IMR-90 (cell line): ENCODE measurements around the gene PLA2G2F. TPM values are rescaled to one million over a fixed set of nuclear protein-coding genes. Genes with fewer than 3 reads are reported as not detected.

Source experiments
- ATAC-seq: fragments of 200-7000 bp; cut with Tn5 transposase; 2 replicates; pipeline ENCODE4 v1.9.1; 2020; ENCODE audit warnings: low read depth, mild to moderate bottlenecking, moderate library complexity
- BruUV-seq: library from RNA; stranded (reverse); fragments of 400-500 nt; replicated peaks from 2 replicates; lab custom pipeline; 2021; lab: Mats Ljungman, UMichigan
- CTCF ChIA-PET: fragments of 300-600 bp; formaldehyde crosslinking; extraction: SDS; loops from one replicate; lab custom pipeline; 2021; ENCODE audit warnings: antibody characterized with exemption; lab: Yijun Ruan, JAX
- POLR2A ChIA-PET: fragments of 300-600 bp; sonication (Branson Sonifier 250); formaldehyde crosslinking; loops from one replicate; lab custom pipeline; 2022; ENCODE audit warnings: antibody characterized with exemption; ENCODE audit not compliant: unreplicated experiment; lab: Charles Lee
- DNase-seq: peaks from one replicate; pipeline ENCODE4 v3.0.0; 2013
- H2AFZ ChIP-seq: replicated peaks from 2 replicates; pipeline ENCODE3; 2013; ENCODE audit warnings: low read length, mild to moderate bottlenecking; ENCODE audit not compliant: poor library complexity
- H2AK5ac ChIP-seq: 2 replicates; pipeline ENCODE4 v1.6.1; 2013; ENCODE audit warnings: low read depth, low read length, inconsistent platforms
- H2AK9ac ChIP-seq: replicated peaks from 2 replicates; pipeline ENCODE3; 2013; ENCODE audit warnings: mild to moderate bottlenecking, low read depth, low read length, moderate library complexity; ENCODE audit not compliant: poor library complexity
- H2BK120ac ChIP-seq: 2 replicates; pipeline ENCODE4 v1.6.1; 2013; ENCODE audit warnings: low read depth, low read length, inconsistent platforms
- H2BK15ac ChIP-seq: 3 replicates; pipeline ENCODE4 v1.6.1; 2013; ENCODE audit warnings: low read depth, low read length, inconsistent platforms
- H2BK20ac ChIP-seq: 2 replicates; pipeline ENCODE4 v1.6.1; 2013; ENCODE audit warnings: low read depth, mild to moderate bottlenecking, inconsistent platforms, low read length, moderate library complexity
- H2BK5ac ChIP-seq: 2 replicates; pipeline ENCODE4 v1.6.1; 2013; ENCODE audit warnings: mild to moderate bottlenecking, low read depth, low read length, inconsistent platforms; ENCODE audit not compliant: poor library complexity, severe bottlenecking
- H3K14ac ChIP-seq: replicated peaks from 2 replicates; pipeline ENCODE4 v1.6.1; 2013; ENCODE audit warnings: low read depth, low read length, inconsistent platforms
- H3K18ac ChIP-seq: 2 replicates; pipeline ENCODE4 v1.6.1; 2013; ENCODE audit warnings: low read depth, low read length, control low read depth
- H3K23ac ChIP-seq: 2 replicates; pipeline ENCODE4 v1.6.1; 2013; ENCODE audit warnings: low read depth, low read length, inconsistent platforms
- H3K27ac ChIP-seq: 2 replicates; pipeline ENCODE4 v1.5.1; 2013; ENCODE audit warnings: mild to moderate bottlenecking, control low read depth, low read length; ENCODE audit not compliant: insufficient read depth
- H3K27me3 ChIP-seq: 2 replicates; pipeline ENCODE4 v1.6.1; 2013; ENCODE audit warnings: low read length; ENCODE audit not compliant: control insufficient read depth, insufficient read depth
- H3K36me3 ChIP-seq: 2 replicates; pipeline ENCODE4 v1.6.1; 2013; ENCODE audit warnings: low read length, mixed read lengths; ENCODE audit not compliant: control insufficient read depth, insufficient read depth
- H3K4ac ChIP-seq: 2 replicates; pipeline ENCODE4 v1.6.1; 2013; ENCODE audit warnings: low read depth, low read length, inconsistent platforms
- H3K4me1 ChIP-seq: 2 replicates; pipeline ENCODE4 v1.6.1; 2013; ENCODE audit warnings: low read length, mixed read lengths; ENCODE audit not compliant: control insufficient read depth, insufficient read depth
- H3K4me2 ChIP-seq: 2 replicates; pipeline ENCODE4 v1.6.1; 2013; ENCODE audit warnings: low read depth, mild to moderate bottlenecking, control low read depth, low read length, moderate library complexity
- H3K4me3 ChIP-seq: 2 replicates; pipeline ENCODE4 v1.5.1; 2013; ENCODE audit warnings: low read depth, mild to moderate bottlenecking, control low read depth, low read length, moderate library complexity; ENCODE audit not compliant: insufficient read depth
- H3K56ac ChIP-seq: 2 replicates; pipeline ENCODE4 v1.6.1; 2013; ENCODE audit warnings: low read length, inconsistent platforms; ENCODE audit not compliant: insufficient read depth; ENCODE audit errors: extremely low read depth
- H3K79me1 ChIP-seq, 2 experiments: 2 replicates each; pipeline ENCODE4 v1.6.1; 2013; ENCODE audit warnings: low read length in 2 of 2, inconsistent platforms in 1 of 2, low read depth in 1 of 2
- H3K9ac ChIP-seq: 2 replicates; pipeline ENCODE4 v1.6.1; 2013; ENCODE audit warnings: low read depth, low read length, control low read depth
- H3K9me1 ChIP-seq: 2 replicates; pipeline ENCODE4 v1.6.1; 2013; ENCODE audit warnings: low read length, inconsistent platforms; ENCODE audit not compliant: insufficient read depth
- H3K9me3 ChIP-seq: 2 replicates; pipeline ENCODE4 v1.6.1; 2013; ENCODE audit warnings: low read length; ENCODE audit not compliant: control insufficient read depth, insufficient read depth
- H4K20me1 ChIP-seq: 2 replicates; pipeline ENCODE4 v1.6.1; 2013; ENCODE audit warnings: low read length, inconsistent platforms; ENCODE audit not compliant: insufficient read depth
- H4K5ac ChIP-seq: 2 replicates; pipeline ENCODE4 v1.6.1; 2013; ENCODE audit warnings: mild to moderate bottlenecking, low read depth, low read length, control low read depth
- H4K8ac ChIP-seq, 2 experiments: 2 replicates each; pipeline ENCODE4 v1.6.1; 2013; ENCODE audit warnings: low read depth in 2 of 2, low read length in 2 of 2, control low read depth in 1 of 2, inconsistent platforms in 1 of 2
- H4K91ac ChIP-seq: 2 replicates; pipeline ENCODE4 v1.6.1; 2013; ENCODE audit warnings: low read depth, low read length, inconsistent platforms; ENCODE audit not compliant: insufficient read depth
- BHLHE40 ChIP-seq: fragments of 150-350 bp; IDR thresholded peaks from 2 replicates; pipeline ENCODE4 v1.6.1; 2016; ENCODE audit warnings: mild to moderate bottlenecking, low read depth, low read length
- CEBPB ChIP-seq: IDR thresholded peaks from 2 replicates; pipeline ENCODE4 v1.6.1; 2012; ENCODE audit warnings: low read depth, low read length, improper control_type of control experiment
- CHD1 ChIP-seq: IDR thresholded peaks from 2 replicates; pipeline ENCODE4 v1.6.1; 2012; ENCODE audit warnings: low read depth, low read length, improper control_type of control experiment
- ELK1 ChIP-seq: fragments of 150-350 bp; IDR thresholded peaks from 2 replicates; pipeline ENCODE4 v1.6.1; 2016; ENCODE audit warnings: low read depth, mild to moderate bottlenecking, low read length, moderate library complexity, borderline replicate concordance
- FOS ChIP-seq: fragments of 150-350 bp; IDR thresholded peaks from 2 replicates; pipeline ENCODE4 v1.6.1; 2016; ENCODE audit warnings: low read depth, low read length
- MAFK ChIP-seq: IDR thresholded peaks from 2 replicates; pipeline ENCODE4 v1.6.1; 2012; ENCODE audit warnings: low read depth, low read length, improper control_type of control experiment
- MXI1 ChIP-seq: IDR thresholded peaks from 2 replicates; pipeline ENCODE4 v1.6.1; 2012; ENCODE audit warnings: low read depth, mild to moderate bottlenecking, low read length, moderate library complexity, borderline replicate concordance
- NFE2L2 ChIP-seq: fragments of 150-350 bp; IDR thresholded peaks from 2 replicates; pipeline ENCODE4 v1.6.1; 2016; ENCODE audit warnings: low read depth, mild to moderate bottlenecking, low read length
- POLR2A ChIP-seq: IDR thresholded peaks from 2 replicates; pipeline ENCODE4 v1.6.1; 2012; ENCODE audit warnings: mild to moderate bottlenecking, low read depth, low read length
- RAD21 ChIP-seq: IDR thresholded peaks from 2 replicates; pipeline ENCODE4 v1.6.1; 2012; ENCODE audit warnings: low read length, improper control_type of control experiment
- RCOR1 ChIP-seq: IDR thresholded peaks from 2 replicates; pipeline ENCODE4 v1.6.1; 2012; ENCODE audit warnings: mild to moderate bottlenecking, low read length, improper control_type of control experiment; ENCODE audit not compliant: insufficient replicate concordance
- RFX5 ChIP-seq: IDR thresholded peaks from 2 replicates; pipeline ENCODE4 v1.8.0; 2012; ENCODE audit warnings: low read depth, mild to moderate bottlenecking, low read length, moderate library complexity
- SMC3 ChIP-seq: fragments of 150-350 bp; IDR thresholded peaks from 2 replicates; pipeline ENCODE4 v1.6.1; 2016; ENCODE audit warnings: low read depth, mild to moderate bottlenecking, antibody characterized with exemption, low read length, moderate library complexity
- USF2 ChIP-seq: fragments of 150-350 bp; IDR thresholded peaks from 2 replicates; pipeline ENCODE4 v1.6.1; 2017; ENCODE audit warnings: mild to moderate bottlenecking, antibody characterized with exemption, low read length, low read depth
- WGBS, 2 experiments: methylation state at CpG; one replicate each; pipeline versions ENCODE4 v1.1.5 to v1.1.7; 2013; ENCODE audit warnings: missing lambda C conversion rate in 2 of 2; ENCODE audit not compliant: insufficient read length in 1 of 2; ENCODE audit errors: extremely low coverage in 2 of 2; 5-methylcytosine and 5-hydroxymethylcytosine counted together
- dilution Hi-C: fragments of 300-500 bp; cut with HindIII; formaldehyde crosslinking; loops from one replicate; pipeline ENCODE4 v1.14.3; 2018; ENCODE audit warnings: low sequenced_read_pairs; ENCODE audit not compliant: unreplicated experiment
- in situ Hi-C: fragments of 300-500 bp; cut with MboI; formaldehyde crosslinking; loops from 3 replicates; pipeline ENCODE4 v1.14.3; 2019; ENCODE audit warnings: low sequenced_read_pairs, inconsistent platforms, mixed read lengths
- intact Hi-C: fragments of 100-400 bp; cut with micrococcal nuclease; formaldehyde crosslinking; loops from 2 replicates; pipeline ENCODE4 v1.10.0; 2022
- polyA plus RNA-seq, 3 experiments: library from polyadenylated mRNA; depleted of rRNA; stranded (reverse); fragments of >200 nt; gene quantifications; 2 replicates each; pipeline ENCODE4 v1.2.3, GENCODE V29; 2012; ENCODE audit warnings: low replicate concordance in 1 of 3
- total RNA-seq: library from RNA; depleted of rRNA; stranded (reverse); fragments of >200 nt; gene quantifications from 2 replicates; pipeline ENCODE4 v1.2.3, GENCODE V29; 2012
- TF ChIP-seq, protein P1 (sequence below): conservative IDR thresholded peaks from 2 replicates; pipeline ENCODE4 v1.5.1; 2012; ENCODE audit warnings: mild to moderate bottlenecking, low read depth, low read length, improper control_type of control experiment

The PLA2G2F gene
- total and polyA plus RNA-seq, 2 of the 4 experiments (the other 2 are of a cell fraction): not detected

DNA sequence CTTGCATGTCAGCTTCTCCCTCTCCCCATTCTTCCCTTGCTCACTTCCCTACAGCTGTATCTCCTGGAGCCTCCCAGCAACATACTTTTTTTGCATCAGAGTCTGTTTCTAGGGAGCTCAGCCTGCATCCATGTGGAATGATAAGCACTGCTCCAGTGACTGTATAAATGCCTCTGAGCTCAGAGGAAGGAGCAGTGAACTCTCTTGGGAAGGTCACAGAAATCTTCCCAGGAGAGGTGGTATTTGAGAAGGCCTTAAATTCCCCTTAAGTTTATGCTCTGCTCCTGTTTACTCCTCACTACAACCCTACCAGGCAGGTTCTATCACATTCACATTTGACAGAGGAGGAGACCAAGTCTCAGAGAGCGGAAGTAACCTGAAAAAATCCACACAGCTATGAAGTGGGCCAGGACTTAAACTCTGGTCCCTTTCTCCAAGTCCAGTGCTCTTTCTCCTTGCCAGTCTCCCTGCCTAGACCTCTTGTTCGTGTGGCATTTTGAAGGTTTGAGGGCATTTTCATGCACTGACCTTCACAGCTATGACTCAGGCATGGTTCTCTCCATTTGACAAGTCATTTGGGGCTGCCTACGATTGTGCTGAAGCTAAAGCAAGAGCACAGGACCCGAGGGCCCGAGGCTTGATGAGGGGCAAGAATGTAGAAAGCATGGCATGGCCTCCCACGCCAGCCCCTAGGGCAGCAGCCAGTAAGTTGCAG lies 41.2 kb downstream of the PLA2G2F start:
- no peak overlapping the region for H4K91ac ChIP-seq
- intact Hi-C loops: no loop called here

More for the DNA sequence above, 41.2 kb downstream of the PLA2G2F start:
- ChIA-PET CTCF (no interaction called here), POLR2A (no interaction called here)
- no peaks in the 10 kb centered on the region for H3K79me1 ChIP-seq
- no peak overlapping the region for H2AK5ac ChIP-seq
- no peak overlapping the region for H3K14ac ChIP-seq
- TF ChIP-seq MAFK (no peak), ELK1 (no peak), FOS (no peak), MXI1 (no peak), NFE2L2 (no peak), CHD1 (no peak), USF2 (no peak), CEBPB (no peak), SMC3 (no peak), BHLHE40 (no peak), RCOR1 (no peak), RFX5 (no peak), POLR2A (no peak), RAD21 (no peak)
- TF ChIP-seq, protein P1, sequence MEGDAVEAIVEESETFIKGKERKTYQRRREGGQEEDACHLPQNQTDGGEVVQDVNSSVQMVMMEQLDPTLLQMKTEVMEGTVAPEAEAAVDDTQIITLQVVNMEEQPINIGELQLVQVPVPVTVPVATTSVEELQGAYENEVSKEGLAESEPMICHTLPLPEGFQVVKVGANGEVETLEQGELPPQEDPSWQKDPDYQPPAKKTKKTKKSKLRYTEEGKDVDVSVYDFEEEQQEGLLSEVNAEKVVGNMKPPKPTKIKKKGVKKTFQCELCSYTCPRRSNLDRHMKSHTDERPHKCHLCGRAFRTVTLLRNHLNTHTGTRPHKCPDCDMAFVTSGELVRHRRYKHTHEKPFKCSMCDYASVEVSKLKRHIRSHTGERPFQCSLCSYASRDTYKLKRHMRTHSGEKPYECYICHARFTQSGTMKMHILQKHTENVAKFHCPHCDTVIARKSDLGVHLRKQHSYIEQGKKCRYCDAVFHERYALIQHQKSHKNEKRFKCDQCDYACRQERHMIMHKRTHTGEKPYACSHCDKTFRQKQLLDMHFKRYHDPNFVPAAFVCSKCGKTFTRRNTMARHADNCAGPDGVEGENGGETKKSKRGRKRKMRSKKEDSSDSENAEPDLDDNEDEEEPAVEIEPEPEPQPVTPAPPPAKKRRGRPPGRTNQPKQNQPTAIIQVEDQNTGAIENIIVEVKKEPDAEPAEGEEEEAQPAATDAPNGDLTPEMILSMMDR: no peak
- H3K4me1 ChIP-seq: no peaks in the 10 kb centered on the region
- no TSS peak for BruUV-seq
- no peak overlapping the region for H2AFZ ChIP-seq
- no peak for ATAC-seq
- H2BK5ac ChIP-seq: no peak overlapping the region
- peaks cover 29% of the 10 kb centered on the region for H3K27me3 ChIP-seq
- no peaks in the 10 kb centered on the region for H3K9me1 ChIP-seq
- H4K8ac ChIP-seq: no peak overlapping the region
- H3K9me3 ChIP-seq: peaks cover 5% of the 10 kb centered on the region; the same call in 1 of the 2 replicates
- H3K36me3 ChIP-seq: no peaks in the 10 kb centered on the region
- no peak overlapping the region for H2BK15ac ChIP-seq
- H3K4ac ChIP-seq: no peak overlapping the region
- no peak overlapping the region for H3K4me3 ChIP-seq
- no peak overlapping the region for H3K4me2 ChIP-seq
- no peak overlapping the region for H3K56ac ChIP-seq
- no peak overlapping the region for H3K9ac ChIP-seq
- H2BK120ac ChIP-seq: no peak overlapping the region
- in situ Hi-C loops: no loop called here
- no CpG with 5 or more reads among the region's 6 CpGs for WGBS, 2 experiments
- dilution Hi-C loops: no loop called here
- H2BK20ac ChIP-seq: no peak overlapping the region
- H3K18ac ChIP-seq: no peak overlapping the region
- H2AK9ac ChIP-seq: no peak overlapping the region
- H3K23ac ChIP-seq: no peak overlapping the region
- no peaks in the 10 kb centered on the region for H4K20me1 ChIP-seq
- H3K27ac ChIP-seq: no peak overlapping the region
- H4K5ac ChIP-seq: no peak overlapping the region
- DNase-seq: no peak
